ENCODE results near the gene EMCN.

Gene EMCN

GRCh38 chr4:100345585-100345984 lies 172.2 kb downstream of the EMCN start:
- no peak for DNase-seq (ENCODE audit: insufficient read length, low spot score)
- FAIRE-seq, result no peak
- TF ChIP-seq SPI1 (IDR thresholded peaks at IDR 0.05; ENCODE audit: low read depth, low read length) (no peak), TAF1 (IDR thresholded peaks at IDR 0.05; ENCODE audit: low read depth, low read length) (no peak), PAX5 (IDR thresholded peaks at IDR 0.05; ENCODE audit: insufficient read depth, low read length, severe bottlenecking) (no peak), POLR2A (IDR thresholded peaks at IDR 0.05; ENCODE audit: low read depth, low read length) (no peak), POU2F2 (IDR thresholded peaks at IDR 0.05; ENCODE audit: low read depth, low read length) (no peak), POLR2AphosphoS5 (IDR thresholded peaks at IDR 0.05; ENCODE audit: low read depth, low read length) (no peak)
